Glutamatergic neuron (in vitro differentiated cells): ENCODE data around the gene CDH4. TPM values are rescaled to one million over a fixed set of nuclear protein-coding genes. Genes with fewer than 3 reads are reported as not detected.

Source experiments
- DNase-seq: peaks from one replicate; pipeline ENCODE4 v3.0.0; 2022
- H3K27ac Mint-ChIP-seq: one replicate; pipeline ENCODE4 v1.8.0; 2020; ENCODE audit warnings: mild to moderate bottlenecking, mixed read lengths, inconsistent platforms; ENCODE audit not compliant: unreplicated experiment
- H3K27me3 Mint-ChIP-seq: one replicate; pipeline ENCODE4 v1.8.0; 2020; ENCODE audit warnings: mild to moderate bottlenecking, moderate library complexity, mixed read lengths, inconsistent platforms; ENCODE audit not compliant: unreplicated experiment
- H3K36me3 Mint-ChIP-seq: one replicate; pipeline ENCODE4 v1.8.0; 2020; ENCODE audit warnings: mild to moderate bottlenecking, mixed read lengths, inconsistent platforms; ENCODE audit not compliant: unreplicated experiment
- H3K4me1 Mint-ChIP-seq: one replicate; pipeline ENCODE4 v1.8.0; 2020; ENCODE audit warnings: mild to moderate bottlenecking, low read depth, mixed read lengths, inconsistent platforms; ENCODE audit not compliant: unreplicated experiment
- H3K4me3 Mint-ChIP-seq: one replicate; pipeline ENCODE4 v1.8.0; 2020; ENCODE audit warnings: mild to moderate bottlenecking, mixed read lengths, inconsistent platforms; ENCODE audit not compliant: unreplicated experiment
- H3K9me3 Mint-ChIP-seq: one replicate; pipeline ENCODE4 v1.8.0; 2020; ENCODE audit warnings: mild to moderate bottlenecking, moderate library complexity, mixed read lengths, inconsistent platforms; ENCODE audit not compliant: unreplicated experiment
- total RNA-seq: library from RNA; stranded (reverse); fragmentation: NEBNext Ultra II Directional; extraction: Animal tissue kit (Norgen Biotek cat#: 25700); gene quantifications from one replicate; pipeline ENCODE4 v1.2.1, GENCODE V29; 2021; ENCODE audit not compliant: unreplicated experiment
- TF ChIP-seq, protein P1 (sequence below): fragments of 200-600 bp; sonication (generic); IDR thresholded peaks from one replicate; pipeline ENCODE4 v1.5.0; 2021; ENCODE audit not compliant: partially characterized antibody, unreplicated experiment

The CDH4 gene
- total RNA-seq, 1 donor from 2014 or later, result 1.2 TPM

DNA sequence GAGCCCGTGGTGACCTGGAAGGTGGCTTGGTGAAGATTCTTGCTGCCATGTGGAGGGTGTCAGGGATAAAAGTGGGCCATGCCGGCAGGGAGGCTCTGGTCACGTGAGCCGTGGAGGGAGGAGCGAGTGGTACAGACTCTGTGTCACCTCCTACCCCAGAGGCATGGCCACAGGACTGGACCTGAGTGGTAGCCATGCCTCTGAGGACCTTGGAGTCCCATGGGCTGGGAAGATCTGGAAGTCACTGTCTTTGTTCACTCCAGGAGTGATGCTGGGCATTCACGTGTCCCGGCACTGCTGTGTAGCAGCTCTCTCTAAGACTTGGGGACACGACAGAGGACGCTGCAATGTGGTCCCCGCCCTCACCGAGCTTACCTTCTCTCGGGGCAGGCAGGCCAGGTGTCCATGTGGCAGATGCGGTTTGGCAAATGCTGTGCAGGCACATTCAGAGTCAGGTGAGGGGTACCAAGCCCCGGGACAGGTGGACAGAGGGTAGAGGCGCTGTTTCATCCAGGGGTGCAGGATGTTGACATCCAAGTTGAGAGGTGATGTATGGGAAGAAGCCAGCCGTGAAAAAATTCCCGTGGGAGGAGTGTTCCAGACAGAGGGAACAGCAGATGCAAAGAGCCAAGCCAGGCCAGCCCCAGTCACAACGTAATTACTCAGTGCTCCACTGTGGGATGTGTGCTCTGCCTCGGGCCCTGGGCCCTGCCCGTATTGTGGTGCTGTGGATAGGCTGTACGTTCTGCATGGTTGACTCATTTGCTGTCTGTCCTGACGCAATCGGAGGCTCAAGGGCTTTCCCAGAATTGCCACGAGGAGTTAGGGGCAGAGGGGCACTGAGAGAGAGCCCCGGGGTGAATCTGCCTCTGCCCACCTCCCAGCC is 505.9 kb downstream of the CDH4 start:
- Mint-ChIP-seq H3K27me3 (peaks cover 6% of the 10 kb centered on the region), H3K27ac (peak overlapping the region; percentile 22), H3K4me3 (no peak overlapping the region), H3K9me3 (no peaks in the 10 kb centered on the region), H3K36me3 (no peaks in the 10 kb centered on the region), H3K4me1 (peaks cover 5% of the 10 kb centered on the region)
- TF ChIP-seq, protein P1, sequence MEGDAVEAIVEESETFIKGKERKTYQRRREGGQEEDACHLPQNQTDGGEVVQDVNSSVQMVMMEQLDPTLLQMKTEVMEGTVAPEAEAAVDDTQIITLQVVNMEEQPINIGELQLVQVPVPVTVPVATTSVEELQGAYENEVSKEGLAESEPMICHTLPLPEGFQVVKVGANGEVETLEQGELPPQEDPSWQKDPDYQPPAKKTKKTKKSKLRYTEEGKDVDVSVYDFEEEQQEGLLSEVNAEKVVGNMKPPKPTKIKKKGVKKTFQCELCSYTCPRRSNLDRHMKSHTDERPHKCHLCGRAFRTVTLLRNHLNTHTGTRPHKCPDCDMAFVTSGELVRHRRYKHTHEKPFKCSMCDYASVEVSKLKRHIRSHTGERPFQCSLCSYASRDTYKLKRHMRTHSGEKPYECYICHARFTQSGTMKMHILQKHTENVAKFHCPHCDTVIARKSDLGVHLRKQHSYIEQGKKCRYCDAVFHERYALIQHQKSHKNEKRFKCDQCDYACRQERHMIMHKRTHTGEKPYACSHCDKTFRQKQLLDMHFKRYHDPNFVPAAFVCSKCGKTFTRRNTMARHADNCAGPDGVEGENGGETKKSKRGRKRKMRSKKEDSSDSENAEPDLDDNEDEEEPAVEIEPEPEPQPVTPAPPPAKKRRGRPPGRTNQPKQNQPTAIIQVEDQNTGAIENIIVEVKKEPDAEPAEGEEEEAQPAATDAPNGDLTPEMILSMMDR, result no peak
- DNase-seq, result no peak

DNA sequence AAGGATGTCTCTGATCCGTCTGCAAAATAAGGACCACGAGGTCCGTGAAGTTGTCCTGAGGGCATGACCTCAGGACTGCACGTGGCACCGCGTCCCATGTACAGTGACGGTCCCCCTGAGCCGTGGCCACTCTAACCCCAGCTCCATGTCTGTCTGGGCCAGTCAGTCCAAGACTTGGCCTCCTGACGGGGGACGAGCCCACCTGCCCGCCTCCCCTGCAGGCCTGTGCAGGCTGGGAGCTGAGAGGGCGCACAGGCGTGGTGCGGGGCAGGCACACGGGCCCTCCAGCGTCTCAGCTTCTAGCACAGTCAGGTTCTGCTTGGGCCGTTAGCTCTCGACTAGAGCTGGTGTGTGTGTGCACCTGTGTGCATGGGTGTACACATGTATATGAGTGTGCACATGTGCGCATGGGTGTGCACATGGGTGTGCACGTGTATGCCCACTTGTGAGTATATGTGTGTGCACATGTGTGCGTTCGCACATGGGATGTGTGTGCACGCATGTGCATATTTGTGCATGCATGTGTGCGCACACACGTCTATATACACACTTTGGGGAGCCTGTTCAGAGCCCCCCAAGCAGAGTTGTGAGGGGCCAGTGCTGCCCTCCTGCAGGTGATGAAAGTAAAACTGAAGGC is 506.6 kb downstream of the CDH4 start:
- Mint-ChIP-seq H3K36me3 (no peaks in the 10 kb centered on the region), H3K9me3 (no peaks in the 10 kb centered on the region)

DNA sequence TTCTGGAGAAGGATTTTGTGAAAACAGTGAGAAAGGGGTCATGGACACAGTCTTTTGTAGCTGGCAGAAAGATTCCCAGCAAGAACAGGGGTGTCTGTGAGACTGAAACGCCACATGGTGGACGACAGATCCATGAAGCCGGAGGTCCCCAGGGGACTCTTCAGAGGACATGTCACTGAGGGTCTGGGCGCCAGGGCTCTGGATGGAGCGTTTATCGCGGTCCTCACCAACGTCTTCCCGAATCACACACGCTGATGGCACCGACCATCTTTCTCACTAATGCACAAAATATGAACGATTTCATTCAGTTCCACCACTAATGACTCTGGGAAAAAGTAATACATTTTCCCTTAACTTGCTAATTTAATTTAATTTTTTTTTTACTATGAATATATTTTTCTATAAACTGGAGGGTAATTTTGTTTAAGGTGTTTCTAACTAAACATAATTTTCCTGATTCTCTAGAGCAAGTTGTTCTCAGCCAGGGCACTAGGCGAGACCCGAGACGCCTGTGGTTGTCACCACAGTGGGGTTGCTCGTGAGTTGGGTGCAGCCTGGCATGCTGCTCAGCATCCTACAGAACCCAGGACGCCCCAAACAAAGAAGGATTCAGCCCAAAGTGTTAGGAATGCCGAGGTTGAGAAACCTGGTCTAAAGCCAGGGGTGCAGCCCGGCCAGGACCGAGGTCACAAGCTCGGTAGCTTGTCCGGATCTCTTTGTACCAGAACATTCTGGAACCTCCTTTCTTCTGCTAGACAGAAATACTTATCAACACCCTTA is 507.4 kb downstream of the CDH4 start:
- peaks cover 3% of the 10 kb centered on the region for H3K4me1 Mint-ChIP-seq
- no peak overlapping the region for H3K27ac Mint-ChIP-seq
- H3K9me3 Mint-ChIP-seq, result no peaks in the 10 kb centered on the region
- TF ChIP-seq, protein P1, result no peak
- H3K27me3 Mint-ChIP-seq, result peaks cover 6% of the 10 kb centered on the region
- DNase-seq, result no peak
- no peaks in the 10 kb centered on the region for H3K36me3 Mint-ChIP-seq
- no peak overlapping the region for H3K4me3 Mint-ChIP-seq

More for the DNA sequence above, 506.6 kb downstream of the CDH4 start:
- H3K4me3 Mint-ChIP-seq, result no peak overlapping the region
- no peak overlapping the region for H3K27ac Mint-ChIP-seq
- H3K4me1 Mint-ChIP-seq, result peaks cover 3% of the 10 kb centered on the region
- TF ChIP-seq, protein P1, result no peak
- DNase-seq, result no peak
- H3K27me3 Mint-ChIP-seq, result peaks cover 6% of the 10 kb centered on the region

DNA sequence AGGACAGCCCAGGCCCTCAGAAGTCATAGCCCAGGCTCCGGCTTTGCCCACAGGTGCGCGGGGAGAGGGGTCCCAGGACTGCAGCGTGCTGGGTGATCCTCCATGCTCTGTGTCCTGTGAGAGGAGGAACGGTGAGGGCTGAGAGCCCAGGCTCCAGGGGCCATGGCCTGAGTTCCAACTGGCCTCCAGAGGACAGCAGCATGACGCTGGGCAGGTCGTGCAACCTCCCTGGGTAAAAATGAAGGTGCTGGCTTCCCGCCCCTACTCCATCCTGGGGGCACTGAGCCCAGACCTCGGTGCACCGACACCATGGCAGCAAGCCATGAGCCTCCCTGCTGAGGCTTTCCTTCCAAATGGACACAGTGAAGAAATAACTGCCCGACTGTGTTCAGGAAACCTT is 508.3 kb downstream of the CDH4 start:
- Mint-ChIP-seq H3K4me1 (peaks cover 3% of the 10 kb centered on the region), H3K4me3 (no peak overlapping the region), H3K9me3 (no peaks in the 10 kb centered on the region), H3K27ac (no peak overlapping the region), H3K36me3 (no peaks in the 10 kb centered on the region), H3K27me3 (peaks cover 6% of the 10 kb centered on the region)
- TF ChIP-seq, protein P1, result no peak
- no peak for DNase-seq
